Testis (tissue), 3 donors: ENCODE measurements around the gene MIER2. TPM values are rescaled to one million over a fixed set of nuclear protein-coding genes. Genes with fewer than 3 reads are reported as not detected.

ENCODE experiments used
- DNase-seq: peaks from one replicate; pipeline ENCODE4 v3.0.0-alpha.2; 2019
- H3K27ac ChIP-seq, 2 donors: fragments of 200-600 bp; sonication (generic); one replicate each; pipeline ENCODE4 v1.5.1; 2019
- H3K27me3 ChIP-seq: fragments of 200-600 bp; sonication (generic); one replicate; pipeline ENCODE4 v1.5.1; 2019
- H3K36me3 ChIP-seq: fragments of 200-600 bp; sonication (generic); one replicate; pipeline ENCODE4 v1.5.1; 2017; ENCODE audit warnings: low read depth; ENCODE audit errors: missing control alignments
- H3K4me1 ChIP-seq: fragments of 200-600 bp; sonication (generic); one replicate; pipeline ENCODE4 v1.5.1; 2019
- H3K4me3 ChIP-seq, 2 donors: fragments of 200-600 bp; sonication (generic); one replicate each; pipeline ENCODE4 v1.5.1; 2017 to 2019
- H3K9me3 ChIP-seq: fragments of 200-600 bp; sonication (generic); one replicate; pipeline ENCODE4 v1.5.1; 2017
- CTCF ChIP-seq, 3 experiments: fragments of 450-650 bp in 2 of 3; fragments of 200-600 bp in 1 of 3; sonication (generic) in 1 of 3; IDR thresholded peaks; one replicate each; pipeline ENCODE4 v1.5.1; 2016 to 2019; ENCODE audit warnings: antibody characterized with exemption in 3 of 3, mild to moderate bottlenecking in 2 of 3, moderate library complexity in 1 of 3
- POLR2A ChIP-seq: fragments of 450-650 bp; IDR thresholded peaks from one replicate; pipeline ENCODE4 v1.6.1; 2017; ENCODE audit warnings: antibody characterized with exemption, mild to moderate bottlenecking, moderate library complexity
- WGBS, 2 donors: methylation state at CpG; one replicate each; pipeline ENCODE4 v1.1.5; 2018; 5-methylcytosine and 5-hydroxymethylcytosine counted together
- intact Hi-C: fragments of 100-400 bp; cut with DNase I; formaldehyde crosslinking; loops from one replicate; pipeline ENCODE4 v1.15.1; 2023; ENCODE audit warnings: low total_unique reads
- polyA plus RNA-seq: library from polyadenylated mRNA; stranded (reverse); fragments of 350-450 nt; fragmentation: Illumina TruSeq; extraction: RNeasy Lipid Tissue Mini Kit (QIAGEN cat#74804); gene quantifications from one replicate; pipeline ENCODE4 v1.2.3, GENCODE V29; 2014; ENCODE audit warnings: low read depth, low replicate concordance; ENCODE audit not compliant: insufficient read depth
- total RNA-seq, 2 donors: library from RNA; depleted of rRNA; stranded (reverse); fragments of >200 nt; gene quantifications; one replicate each; pipeline ENCODE4 v1.2.3, GENCODE V29; 2016

MIER2 gene
- total and polyA plus RNA-seq, 3 donors from 2014 or later: 47.6 to 64.0 (median 54.6) TPM

GRCh38 chr19:281156-281853, 63.3 kb downstream of the MIER2 start:
- H3K4me1 ChIP-seq: no peaks in the 10 kb centered on the region
- H3K9me3 ChIP-seq: no peaks in the 10 kb centered on the region
- no peak for DNase-seq
- no peak overlapping the region for H3K4me3 ChIP-seq
- no peaks in the 10 kb centered on the region for H3K36me3 ChIP-seq
- intact Hi-C loops: no loop called here
- TF ChIP-seq CTCF (IDR thresholded peaks at IDR 0.05) (no peak), POLR2A (no peak)
- 75 to 85% methylated on average over 13 to 16 of the region's 16 CpGs for WGBS, 2 donors
- H3K27ac ChIP-seq: no peak overlapping the region
- H3K27me3 ChIP-seq: no peaks in the 10 kb centered on the region

GRCh38 chr19:280541-281009, 64.0 kb downstream of the MIER2 start:
- DNase-seq: no peak
- no peaks in the 10 kb centered on the region for H3K27me3 ChIP-seq
- no peaks in the 10 kb centered on the region for H3K9me3 ChIP-seq

GRCh38 chr19:279656-280055, 64.9 kb downstream of the MIER2 start:
- Histone ChIP-seq H3K4me1 (no peaks in the 10 kb centered on the region), H3K36me3 (no peaks in the 10 kb centered on the region), H3K4me3 (no peak overlapping the region), H3K9me3 (no peaks in the 10 kb centered on the region), H3K27me3 (no peaks in the 10 kb centered on the region), H3K27ac (no peak overlapping the region)
- intact Hi-C loops: no loop called here
- 71 to 72% methylated on average over 9 to 10 of the region's 10 CpGs for WGBS, 2 donors
- TF ChIP-seq POLR2A (no peak), CTCF (IDR thresholded peaks at IDR 0.05) (no peak)
- no peak for DNase-seq

More at GRCh38 chr19:280541-281009, 64.0 kb downstream of the MIER2 start:
- Histone ChIP-seq H3K4me1 (no peaks in the 10 kb centered on the region), H3K36me3 (no peaks in the 10 kb centered on the region), H3K4me3 (no peak overlapping the region), H3K27ac (no peak overlapping the region)
- 62 to 71% methylated on average over 12 of the region's 12 CpGs for WGBS, 2 donors
- intact Hi-C loops: no loop called here
- TF ChIP-seq POLR2A (no peak), CTCF (IDR thresholded peaks at IDR 0.05) (no peak)

GRCh38 chr19:279231-279630, 65.4 kb downstream of the MIER2 start:
- no peaks in the 10 kb centered on the region for H3K4me1 ChIP-seq
- no peak overlapping the region for H3K4me3 ChIP-seq
- no peaks in the 10 kb centered on the region for H3K36me3 ChIP-seq
- TF ChIP-seq CTCF (IDR thresholded peaks at IDR 0.05) (no peak), POLR2A (no peak)
- DNase-seq: no peak
- intact Hi-C loops: no loop called here
- 77 to 85% methylated on average over 7 to 8 of the region's 8 CpGs for WGBS, 2 donors
- no peaks in the 10 kb centered on the region for H3K9me3 ChIP-seq
- no peaks in the 10 kb centered on the region for H3K27me3 ChIP-seq
- H3K27ac ChIP-seq: no peak overlapping the region
